ENCODE data around the gene RUNX2. TPM values are rescaled to one million over a fixed set of nuclear protein-coding genes. Genes with fewer than 3 reads are reported as not detected.

Gene RUNX2
- total and polyA plus RNA-seq, 4 donors, result 1.8 to 6.7 (median 3.2) TPM

DNA sequence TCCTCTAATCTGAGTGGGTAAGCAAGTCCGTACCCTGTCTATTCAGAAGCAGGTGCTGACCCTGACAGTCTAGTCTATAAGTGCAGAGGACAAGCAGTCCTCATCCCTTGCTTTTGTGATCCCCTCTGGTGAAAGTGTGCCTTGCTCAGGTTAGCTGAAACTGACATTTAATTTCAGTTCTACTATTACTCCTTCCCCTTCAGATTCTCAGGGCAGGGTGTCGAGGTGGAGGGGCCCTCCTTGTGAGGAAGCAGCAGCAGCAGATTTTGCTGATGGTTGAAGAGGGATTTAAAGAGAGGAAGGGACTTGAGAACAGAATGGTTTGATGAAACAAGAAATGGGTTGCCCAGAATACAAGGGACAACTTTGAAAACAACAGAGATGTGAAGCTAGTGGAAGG, 378.2 kb downstream of the RUNX2 start:
- 30 to 44% methylated on average over 2 of the region's 2 CpGs for WGBS, 2 donors
- TF ChIP-seq, protein P1, sequence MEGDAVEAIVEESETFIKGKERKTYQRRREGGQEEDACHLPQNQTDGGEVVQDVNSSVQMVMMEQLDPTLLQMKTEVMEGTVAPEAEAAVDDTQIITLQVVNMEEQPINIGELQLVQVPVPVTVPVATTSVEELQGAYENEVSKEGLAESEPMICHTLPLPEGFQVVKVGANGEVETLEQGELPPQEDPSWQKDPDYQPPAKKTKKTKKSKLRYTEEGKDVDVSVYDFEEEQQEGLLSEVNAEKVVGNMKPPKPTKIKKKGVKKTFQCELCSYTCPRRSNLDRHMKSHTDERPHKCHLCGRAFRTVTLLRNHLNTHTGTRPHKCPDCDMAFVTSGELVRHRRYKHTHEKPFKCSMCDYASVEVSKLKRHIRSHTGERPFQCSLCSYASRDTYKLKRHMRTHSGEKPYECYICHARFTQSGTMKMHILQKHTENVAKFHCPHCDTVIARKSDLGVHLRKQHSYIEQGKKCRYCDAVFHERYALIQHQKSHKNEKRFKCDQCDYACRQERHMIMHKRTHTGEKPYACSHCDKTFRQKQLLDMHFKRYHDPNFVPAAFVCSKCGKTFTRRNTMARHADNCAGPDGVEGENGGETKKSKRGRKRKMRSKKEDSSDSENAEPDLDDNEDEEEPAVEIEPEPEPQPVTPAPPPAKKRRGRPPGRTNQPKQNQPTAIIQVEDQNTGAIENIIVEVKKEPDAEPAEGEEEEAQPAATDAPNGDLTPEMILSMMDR (IDR thresholded peaks at IDR 0.05; ENCODE audit: control extremely low read depth, extremely low read depth), result no peak
- H3K4me3 ChIP-seq, result no peak overlapping the region
- ATAC-seq (ENCODE audit: insufficient read depth, low FRiP score), result no peak
- peaks cover 0 to 36% (median 0%) of the 10 kb centered on the region in 3 donors for H3K27me3 ChIP-seq (ENCODE audit: control insufficient read depth in 3 of 3, insufficient read depth in 3 of 3, low read length in 2 of 3)
- peaks cover 0 to 3% (median 0%) of the 10 kb centered on the region in 5 donors for H3K4me1 ChIP-seq (ENCODE audit: control insufficient read depth in 5 of 5, insufficient read depth in 5 of 5, low read length in 5 of 5)
- no peak overlapping the region for H3K9ac ChIP-seq (ENCODE audit: insufficient read depth in 1 of 2, low read length in 2 of 2)
- H3K9me3 ChIP-seq (ENCODE audit: control insufficient read depth in 4 of 4, insufficient read depth in 3 of 4, low read length in 3 of 4), result no peaks in the 10 kb centered on the region
- H3K36me3 ChIP-seq (ENCODE audit: control insufficient read depth in 4 of 4, insufficient read depth in 4 of 4, low read length in 4 of 4), result no peaks in the 10 kb centered on the region
- H3K27ac ChIP-seq (ENCODE audit: low read depth in 1 of 2, low read length in 1 of 2), result no peak overlapping the region
- no peak for DNase-seq

- H3K9me3 ChIP-seq (ENCODE audit: control insufficient read depth in 4 of 4, insufficient read depth in 3 of 4, low read length in 3 of 4), result no peaks in the 10 kb centered on the region
- no peak overlapping the region for H3K27ac ChIP-seq (ENCODE audit: low read depth in 1 of 2, low read length in 1 of 2)
- TF ChIP-seq, protein P1 (IDR thresholded peaks at IDR 0.05; ENCODE audit: control extremely low read depth, extremely low read depth), result no peak
- no peak overlapping the region for H3K4me3 ChIP-seq
- peaks cover 0 to 34% (median 0%) of the 10 kb centered on the region in 3 donors for H3K27me3 ChIP-seq (ENCODE audit: control insufficient read depth in 3 of 3, insufficient read depth in 3 of 3, low read length in 2 of 3)
- H3K9ac ChIP-seq (ENCODE audit: insufficient read depth in 1 of 2, low read length in 2 of 2), result no peak overlapping the region
- no peaks in the 10 kb centered on the region for H3K36me3 ChIP-seq (ENCODE audit: control insufficient read depth in 4 of 4, insufficient read depth in 4 of 4, low read length in 4 of 4)
- no peak for ATAC-seq (ENCODE audit: insufficient read depth, low FRiP score)
- DNase-seq, result no peak
- 81 to 86% methylated on average over 6 of the region's 6 CpGs for WGBS, 2 donors
- peaks cover 0 to 3% (median 0%) of the 10 kb centered on the region in 5 donors for H3K4me1 ChIP-seq (ENCODE audit: control insufficient read depth in 5 of 5, insufficient read depth in 5 of 5, low read length in 5 of 5)
Observed at GRCh38 chr6:45707176-45707575, 379.0 kb downstream of the RUNX2 start.

GRCh38 chr6:45709781-45710220, 381.7 kb downstream of the RUNX2 start:
- ATAC-seq (ENCODE audit: insufficient read depth, low FRiP score), result no peak
- TF ChIP-seq, protein P1 (IDR thresholded peaks at IDR 0.05; ENCODE audit: control extremely low read depth, extremely low read depth), result no peak
- Histone ChIP-seq H3K4me1 (ENCODE audit: control insufficient read depth in 5 of 5, insufficient read depth in 5 of 5, low read length in 5 of 5) (peaks cover 0 to 7% (median 3%) of the 10 kb centered on the region in 5 donors), H3K4me3 (no peak overlapping the region), H3K36me3 (ENCODE audit: control insufficient read depth in 4 of 4, insufficient read depth in 4 of 4, low read length in 4 of 4) (no peaks in the 10 kb centered on the region), H3K27ac (ENCODE audit: low read depth in 1 of 2, low read length in 1 of 2) (no peak overlapping the region), H3K9ac (ENCODE audit: insufficient read depth in 1 of 2, low read length in 2 of 2) (no peak overlapping the region), H3K27me3 (ENCODE audit: control insufficient read depth in 3 of 3, insufficient read depth in 3 of 3, low read length in 2 of 3) (peaks cover 0 to 19% (median 0%) of the 10 kb centered on the region in 3 donors), H3K9me3 (ENCODE audit: control insufficient read depth in 4 of 4, insufficient read depth in 3 of 4, low read length in 3 of 4) (no peaks in the 10 kb centered on the region)
- DNase-seq, result no peak
- WGBS, 2 donors, result 73 to 80% methylated on average over 6 of the region's 6 CpGs

DNA sequence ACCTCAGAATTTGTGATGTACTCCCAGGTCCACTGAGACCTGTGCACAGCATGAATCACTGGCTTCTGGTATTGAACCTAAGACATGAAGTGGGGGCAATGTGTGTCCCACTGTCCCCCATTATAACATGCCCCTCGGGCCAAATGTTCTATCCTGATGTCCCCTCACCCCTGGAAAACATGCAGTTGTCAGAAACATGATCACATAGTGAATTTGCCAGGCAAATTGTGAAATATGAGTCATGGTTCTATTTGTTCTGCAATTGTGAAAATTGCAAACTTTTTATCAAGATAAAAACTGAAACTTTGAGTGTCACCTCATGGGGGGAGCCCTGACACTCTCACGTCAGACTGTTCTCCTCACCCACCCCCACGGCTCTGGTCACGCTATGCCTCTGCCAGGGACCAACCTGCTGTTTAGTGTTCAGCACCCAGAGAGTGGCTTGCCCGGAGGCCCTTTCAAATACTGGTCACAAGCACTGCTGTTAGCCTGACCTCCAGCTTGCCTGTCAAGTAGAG, 382.2 kb downstream of the RUNX2 start:
- Histone ChIP-seq H3K4me1 (ENCODE audit: control insufficient read depth in 5 of 5, insufficient read depth in 5 of 5, low read length in 5 of 5) (peaks cover 0 to 7% (median 3%) of the 10 kb centered on the region in 5 donors), H3K27ac (ENCODE audit: low read depth in 1 of 2, low read length in 1 of 2) (peak overlapping the region in 1 of 2 donors; percentile 45), H3K27me3 (ENCODE audit: control insufficient read depth in 3 of 3, insufficient read depth in 3 of 3, low read length in 2 of 3) (peaks cover 0 to 14% (median 0%) of the 10 kb centered on the region in 3 donors), H3K9me3 (ENCODE audit: control insufficient read depth in 4 of 4, insufficient read depth in 3 of 4, low read length in 3 of 4) (no peaks in the 10 kb centered on the region), H3K9ac (ENCODE audit: insufficient read depth in 1 of 2, low read length in 2 of 2) (no peak overlapping the region), H3K36me3 (ENCODE audit: control insufficient read depth in 4 of 4, insufficient read depth in 4 of 4, low read length in 4 of 4) (no peaks in the 10 kb centered on the region), H3K4me3 (no peak overlapping the region)
- WGBS, 2 donors, result 46 to 63% methylated on average over 5 of the region's 5 CpGs
- peak in 1 of 3 donors; percentile 13 for DNase-seq
- TF ChIP-seq, protein P1 (IDR thresholded peaks at IDR 0.05; ENCODE audit: control extremely low read depth, extremely low read depth), result no peak
- no peak for ATAC-seq (ENCODE audit: insufficient read depth, low FRiP score)

Measured in lung (tissue), 12 donors.